IMR-90 (cell line): ENCODE measurements around the gene PTGR3. TPM values are rescaled to one million over a fixed set of nuclear protein-coding genes. Genes with fewer than 3 reads are reported as not detected.

Experiments used
- ATAC-seq: fragments of 200-7000 bp; cut with Tn5 transposase; 2 replicates; pipeline ENCODE4 v1.9.1; 2020; ENCODE audit warnings: low read depth, mild to moderate bottlenecking, moderate library complexity
- BruUV-seq: library from RNA; stranded (reverse); fragments of 400-500 nt; replicated peaks from 2 replicates; lab custom pipeline; 2021; lab: Mats Ljungman, UMichigan
- CTCF ChIA-PET: fragments of 300-600 bp; formaldehyde crosslinking; extraction: SDS; loops from one replicate; lab custom pipeline; 2021; ENCODE audit warnings: antibody characterized with exemption; lab: Yijun Ruan, JAX
- POLR2A ChIA-PET: fragments of 300-600 bp; sonication (Branson Sonifier 250); formaldehyde crosslinking; loops from one replicate; lab custom pipeline; 2022; ENCODE audit warnings: antibody characterized with exemption; ENCODE audit not compliant: unreplicated experiment; lab: Charles Lee
- DNase-seq: peaks from one replicate; pipeline ENCODE4 v3.0.0; 2013
- H2AFZ ChIP-seq: replicated peaks from 2 replicates; pipeline ENCODE3; 2013; ENCODE audit warnings: low read length, mild to moderate bottlenecking; ENCODE audit not compliant: poor library complexity
- H2AK5ac ChIP-seq: 2 replicates; pipeline ENCODE4 v1.6.1; 2013; ENCODE audit warnings: low read depth, low read length, inconsistent platforms
- H2AK9ac ChIP-seq: replicated peaks from 2 replicates; pipeline ENCODE3; 2013; ENCODE audit warnings: mild to moderate bottlenecking, low read depth, low read length, moderate library complexity; ENCODE audit not compliant: poor library complexity
- H2BK120ac ChIP-seq: 2 replicates; pipeline ENCODE4 v1.6.1; 2013; ENCODE audit warnings: low read depth, low read length, inconsistent platforms
- H2BK15ac ChIP-seq: 3 replicates; pipeline ENCODE4 v1.6.1; 2013; ENCODE audit warnings: low read depth, low read length, inconsistent platforms
- H2BK20ac ChIP-seq: 2 replicates; pipeline ENCODE4 v1.6.1; 2013; ENCODE audit warnings: low read depth, mild to moderate bottlenecking, inconsistent platforms, low read length, moderate library complexity
- H2BK5ac ChIP-seq: 2 replicates; pipeline ENCODE4 v1.6.1; 2013; ENCODE audit warnings: mild to moderate bottlenecking, low read depth, low read length, inconsistent platforms; ENCODE audit not compliant: poor library complexity, severe bottlenecking
- H3K14ac ChIP-seq: replicated peaks from 2 replicates; pipeline ENCODE4 v1.6.1; 2013; ENCODE audit warnings: low read depth, low read length, inconsistent platforms
- H3K18ac ChIP-seq: 2 replicates; pipeline ENCODE4 v1.6.1; 2013; ENCODE audit warnings: low read depth, low read length, control low read depth
- H3K23ac ChIP-seq: 2 replicates; pipeline ENCODE4 v1.6.1; 2013; ENCODE audit warnings: low read depth, low read length, inconsistent platforms
- H3K27ac ChIP-seq: 2 replicates; pipeline ENCODE4 v1.5.1; 2013; ENCODE audit warnings: mild to moderate bottlenecking, control low read depth, low read length; ENCODE audit not compliant: insufficient read depth
- H3K27me3 ChIP-seq: 2 replicates; pipeline ENCODE4 v1.6.1; 2013; ENCODE audit warnings: low read length; ENCODE audit not compliant: control insufficient read depth, insufficient read depth
- H3K36me3 ChIP-seq: 2 replicates; pipeline ENCODE4 v1.6.1; 2013; ENCODE audit warnings: low read length, mixed read lengths; ENCODE audit not compliant: control insufficient read depth, insufficient read depth
- H3K4ac ChIP-seq: 2 replicates; pipeline ENCODE4 v1.6.1; 2013; ENCODE audit warnings: low read depth, low read length, inconsistent platforms
- H3K4me1 ChIP-seq: 2 replicates; pipeline ENCODE4 v1.6.1; 2013; ENCODE audit warnings: low read length, mixed read lengths; ENCODE audit not compliant: control insufficient read depth, insufficient read depth
- H3K4me2 ChIP-seq: 2 replicates; pipeline ENCODE4 v1.6.1; 2013; ENCODE audit warnings: low read depth, mild to moderate bottlenecking, control low read depth, low read length, moderate library complexity
- H3K4me3 ChIP-seq: 2 replicates; pipeline ENCODE4 v1.5.1; 2013; ENCODE audit warnings: low read depth, mild to moderate bottlenecking, control low read depth, low read length, moderate library complexity; ENCODE audit not compliant: insufficient read depth
- H3K56ac ChIP-seq: 2 replicates; pipeline ENCODE4 v1.6.1; 2013; ENCODE audit warnings: low read length, inconsistent platforms; ENCODE audit not compliant: insufficient read depth; ENCODE audit errors: extremely low read depth
- H3K79me1 ChIP-seq, 2 experiments: 2 replicates each; pipeline ENCODE4 v1.6.1; 2013; ENCODE audit warnings: low read length in 2 of 2, inconsistent platforms in 1 of 2, low read depth in 1 of 2
- H3K9ac ChIP-seq: 2 replicates; pipeline ENCODE4 v1.6.1; 2013; ENCODE audit warnings: low read depth, low read length, control low read depth
- H3K9me1 ChIP-seq: 2 replicates; pipeline ENCODE4 v1.6.1; 2013; ENCODE audit warnings: low read length, inconsistent platforms; ENCODE audit not compliant: insufficient read depth
- H3K9me3 ChIP-seq: 2 replicates; pipeline ENCODE4 v1.6.1; 2013; ENCODE audit warnings: low read length; ENCODE audit not compliant: control insufficient read depth, insufficient read depth
- H4K20me1 ChIP-seq: 2 replicates; pipeline ENCODE4 v1.6.1; 2013; ENCODE audit warnings: low read length, inconsistent platforms; ENCODE audit not compliant: insufficient read depth
- H4K5ac ChIP-seq: 2 replicates; pipeline ENCODE4 v1.6.1; 2013; ENCODE audit warnings: mild to moderate bottlenecking, low read depth, low read length, control low read depth
- H4K8ac ChIP-seq, 2 experiments: 2 replicates each; pipeline ENCODE4 v1.6.1; 2013; ENCODE audit warnings: low read depth in 2 of 2, low read length in 2 of 2, control low read depth in 1 of 2, inconsistent platforms in 1 of 2
- H4K91ac ChIP-seq: 2 replicates; pipeline ENCODE4 v1.6.1; 2013; ENCODE audit warnings: low read depth, low read length, inconsistent platforms; ENCODE audit not compliant: insufficient read depth
- BHLHE40 ChIP-seq: fragments of 150-350 bp; IDR thresholded peaks from 2 replicates; pipeline ENCODE4 v1.6.1; 2016; ENCODE audit warnings: mild to moderate bottlenecking, low read depth, low read length
- CHD1 ChIP-seq: IDR thresholded peaks from 2 replicates; pipeline ENCODE4 v1.6.1; 2012; ENCODE audit warnings: low read depth, low read length, improper control_type of control experiment
- ELK1 ChIP-seq: fragments of 150-350 bp; IDR thresholded peaks from 2 replicates; pipeline ENCODE4 v1.6.1; 2016; ENCODE audit warnings: low read depth, mild to moderate bottlenecking, low read length, moderate library complexity, borderline replicate concordance
- FOS ChIP-seq: fragments of 150-350 bp; IDR thresholded peaks from 2 replicates; pipeline ENCODE4 v1.6.1; 2016; ENCODE audit warnings: low read depth, low read length
- NFE2L2 ChIP-seq: fragments of 150-350 bp; IDR thresholded peaks from 2 replicates; pipeline ENCODE4 v1.6.1; 2016; ENCODE audit warnings: low read depth, mild to moderate bottlenecking, low read length
- RFX5 ChIP-seq: IDR thresholded peaks from 2 replicates; pipeline ENCODE4 v1.8.0; 2012; ENCODE audit warnings: low read depth, mild to moderate bottlenecking, low read length, moderate library complexity
- SMC3 ChIP-seq: fragments of 150-350 bp; IDR thresholded peaks from 2 replicates; pipeline ENCODE4 v1.6.1; 2016; ENCODE audit warnings: low read depth, mild to moderate bottlenecking, antibody characterized with exemption, low read length, moderate library complexity
- USF2 ChIP-seq: fragments of 150-350 bp; IDR thresholded peaks from 2 replicates; pipeline ENCODE4 v1.6.1; 2017; ENCODE audit warnings: mild to moderate bottlenecking, antibody characterized with exemption, low read length, low read depth
- WGBS, 2 experiments: methylation state at CpG; one replicate each; pipeline versions ENCODE4 v1.1.5 to v1.1.7; 2013; ENCODE audit warnings: missing lambda C conversion rate in 2 of 2; ENCODE audit not compliant: insufficient read length in 1 of 2; ENCODE audit errors: extremely low coverage in 2 of 2; 5-methylcytosine and 5-hydroxymethylcytosine counted together
- dilution Hi-C: fragments of 300-500 bp; cut with HindIII; formaldehyde crosslinking; loops from one replicate; pipeline ENCODE4 v1.14.3; 2018; ENCODE audit warnings: low sequenced_read_pairs; ENCODE audit not compliant: unreplicated experiment
- in situ Hi-C: fragments of 300-500 bp; cut with MboI; formaldehyde crosslinking; loops from 3 replicates; pipeline ENCODE4 v1.14.3; 2019; ENCODE audit warnings: low sequenced_read_pairs, inconsistent platforms, mixed read lengths
- intact Hi-C: fragments of 100-400 bp; cut with micrococcal nuclease; formaldehyde crosslinking; loops from 2 replicates; pipeline ENCODE4 v1.10.0; 2022
- polyA plus RNA-seq, 3 experiments: library from polyadenylated mRNA; depleted of rRNA; stranded (reverse); fragments of >200 nt; gene quantifications; 2 replicates each; pipeline ENCODE4 v1.2.3, GENCODE V29; 2012; ENCODE audit warnings: low replicate concordance in 1 of 3
- total RNA-seq: library from RNA; depleted of rRNA; stranded (reverse); fragments of >200 nt; gene quantifications from 2 replicates; pipeline ENCODE4 v1.2.3, GENCODE V29; 2012

The PTGR3 gene
- total and polyA plus RNA-seq, 2 of the 4 experiments (the other 2 are of a cell fraction), result 16.1 to 26.4 TPM

- TF ChIP-seq USF2, result no peak
Observed at GRCh38 chr18:75223687-75224347, 14.9 kb upstream of the PTGR3 start (continued).

GRCh38 chr18:75222407-75222806 lies 13.5 kb upstream of the PTGR3 start:
- Histone ChIP-seq H2BK120ac (no peak overlapping the region), H3K4me3 (no peak overlapping the region), H2AK9ac (no peak overlapping the region), H2BK5ac (no peak overlapping the region), H3K18ac (no peak overlapping the region), H4K8ac (no peak overlapping the region), H4K5ac (no peak overlapping the region), H3K4me1 (peaks cover 6% of the 10 kb centered on the region), H3K14ac (no peak overlapping the region), H3K4me2 (no peak overlapping the region), H3K36me3 (peaks cover 2% of the 10 kb centered on the region; the same call in 1 of the 2 replicates), H3K4ac (no peak overlapping the region), H4K20me1 (no peaks in the 10 kb centered on the region; the same call in 1 of the 2 replicates), H3K9me1 (no peaks in the 10 kb centered on the region; the same call in 1 of the 2 replicates), H3K23ac (no peak overlapping the region), H2AK5ac (no peak overlapping the region), H3K27ac (no peak overlapping the region), H4K91ac (no peak overlapping the region), H2BK20ac (no peak overlapping the region), H3K56ac (no peak overlapping the region), H3K27me3 (no peaks in the 10 kb centered on the region), H2BK15ac (no peak overlapping the region), H3K9ac (no peak overlapping the region), H2AFZ (no peak overlapping the region), H3K79me1 (peaks cover 9 to 57% of the 10 kb centered on the region in 2 experiments), H3K9me3 (no peaks in the 10 kb centered on the region)
- DNase-seq (no peak), ATAC-seq (no peak)
- TF ChIP-seq CHD1 (no peak), SMC3 (no peak), FOS (no peak), RFX5 (no peak), NFE2L2 (no peak), BHLHE40 (no peak), ELK1 (no peak)
- no TSS peak for BruUV-seq
- dilution Hi-C loops, result no loop called here
- ChIA-PET CTCF (no interaction called here), POLR2A (no interaction called here)
- intact Hi-C loops, result no loop called here
- WGBS, 2 experiments, result no CpG with 5 or more reads among the region's 10 CpGs
- in situ Hi-C loops, result loop anchor here (25.0 kb wide), 1 partner anchor 1140 kb away; no protein-coding TSS in a partner anchor
